GM12873 (cell line): Measurements from ENCODE around the gene OR10A6.

Source experiments
- CTCF ChIP-seq: IDR thresholded peaks from 2 replicates; pipeline ENCODE4 v1.5.1; 2012; ENCODE audit warnings: low read depth, mild to moderate bottlenecking, moderate library complexity, low read length, control low read depth; ENCODE audit not compliant: insufficient read depth; ENCODE audit errors: missing control alignments

Gene OR10A6

GRCh38 chr11:7931168-7931567 is at the start of gene OR10A6:
Gene OR10A6 (minus strand): TSS chr11:7931268. CDS start chr11:7928662, 2,606 bp downstream.
- TF ChIP-seq CTCF = no peak

- TF ChIP-seq CTCF = no peak
Measured at GRCh38 chr11:7977232-7977917, 46.3 kb upstream of the OR10A6 start.

GRCh38 chr11:7974668-7975067 is 43.6 kb upstream of the OR10A6 start:
- TF ChIP-seq CTCF = no peak

GRCh38 chr11:7973011-7973410 is 41.9 kb upstream of the OR10A6 start:
- TF ChIP-seq CTCF = no peak

- TF ChIP-seq CTCF = no peak
Measured at GRCh38 chr11:7971846-7972245, 40.8 kb upstream of the OR10A6 start.

- no peak for TF ChIP-seq CTCF
Measured at GRCh38 chr11:7969756-7970646, 38.9 kb upstream of the OR10A6 start.

GRCh38 chr11:7968686-7969085 is 37.6 kb upstream of the OR10A6 start:
- TF ChIP-seq CTCF = no peak
